Kidney (tissue), 14 donors: ENCODE results near the gene TNK2. TPM values are rescaled to one million over a fixed set of nuclear protein-coding genes. Genes with fewer than 3 reads are reported as not detected.

ENCODE experiments used
- DNase-seq, 5 donors: peaks; one replicate each; pipeline ENCODE4 v3.0.0-alpha.2; 2013 to 2020
- FAIRE-seq: peaks from 2 replicates; lab custom pipeline; 2012; peaks lifted over from hg19 to GRCh38; lab: Jason Lieb, UNC
- H3K27ac ChIP-seq, 2 donors: one replicate each; pipeline ENCODE4 v1.7.0; 2013; ENCODE audit warnings: low read depth in 2 of 2, low read length in 2 of 2, inconsistent platforms in 1 of 2
- H3K27me3 ChIP-seq: one replicate; pipeline ENCODE4 v1.7.1; 2013; ENCODE audit warnings: low read length, inconsistent platforms; ENCODE audit not compliant: control insufficient read depth, insufficient read depth
- H3K36me3 ChIP-seq, 3 donors: one replicate each; pipeline versions ENCODE4 v1.7.0 to v1.7.1; 2013; ENCODE audit warnings: low read length in 3 of 3, control low read depth in 1 of 3, inconsistent platforms in 1 of 3; ENCODE audit not compliant: insufficient read depth in 3 of 3, control insufficient read depth in 2 of 3
- H3K4me1 ChIP-seq, 3 donors: one replicate each; pipeline versions ENCODE4 v1.7.0 to v1.7.1; 2013; ENCODE audit warnings: low read length in 3 of 3, inconsistent platforms in 1 of 3, low read depth in 1 of 3; ENCODE audit not compliant: control insufficient read depth in 2 of 3, insufficient read depth in 2 of 3
- H3K4me3 ChIP-seq, 3 donors: one replicate each; pipeline versions ENCODE4 v1.7.0 to v1.8.1; 2013; ENCODE audit warnings: low read length in 3 of 3, control low read depth in 1 of 3, inconsistent platforms in 1 of 3
- H3K9ac ChIP-seq, 3 donors: one replicate each; pipeline versions ENCODE4 v1.7.0 to v1.7.1; 2013; ENCODE audit warnings: low read length in 3 of 3, control low read depth in 1 of 3, inconsistent platforms in 1 of 3
- H3K9me3 ChIP-seq, 3 donors: one replicate each; pipeline versions ENCODE4 v1.7.0 to v1.7.1; 2013; ENCODE audit warnings: low read length in 3 of 3, control low read depth in 1 of 3, inconsistent platforms in 1 of 3; ENCODE audit not compliant: control insufficient read depth in 2 of 3, insufficient read depth in 1 of 3
- CTCF ChIP-seq: IDR thresholded peaks from 3 replicates; pipeline ENCODE4 v1.5.1; 2012; ENCODE audit warnings: mild to moderate bottlenecking, moderate library complexity, borderline replicate concordance; ENCODE audit not compliant: insufficient read depth; ENCODE audit errors: extremely low read depth
- intact Hi-C: fragments of 100-400 bp; cut with DNase I; formaldehyde crosslinking; loops from one replicate; pipeline ENCODE4 v1.11.1; 2022
- polyA plus RNA-seq: library from polyadenylated mRNA; stranded (reverse); fragments of 350-450 nt; fragmentation: Illumina TruSeq; extraction: RNeasy Lipid Tissue Mini Kit (QIAGEN cat#74804); gene quantifications from one replicate; pipeline ENCODE4 v1.2.3, GENCODE V29; 2014; ENCODE audit warnings: low read depth, low replicate concordance; ENCODE audit not compliant: insufficient read depth
- total RNA-seq: library from RNA; stranded (reverse); fragmentation: NEBNext Ultra II Directional; extraction: Animal tissue kit (Norgen Biotek cat#: 25700); gene quantifications from one replicate; pipeline ENCODE4 v1.2.1, GENCODE V29; 2021
- donor health status: control.
- donor health status: control.
- donor health status: control.
- donor health status: control.
- donor health status: control.
- donor health status: DM: yes; HTN: yes; CAD: no.
- donor health status: Normal renal cell carcinoma (clear cell type).

Gene TNK2
- total and polyA plus RNA-seq, 2 donors from 2014 or later = 14.7 to 42.5 TPM

- H3K9me3 ChIP-seq = no peaks in the 10 kb centered on the region
- H3K4me1 ChIP-seq = no peaks in the 10 kb centered on the region
- no peak for TF ChIP-seq CTCF
- no peak overlapping the region for H3K27ac ChIP-seq
- DNase-seq = no peak
- H3K9ac ChIP-seq = no peak overlapping the region
- no peak for FAIRE-seq
- no peaks in the 10 kb centered on the region for H3K36me3 ChIP-seq
- no peak overlapping the region for H3K4me3 ChIP-seq
- intact Hi-C loops = no loop called here
- H3K27me3 ChIP-seq = no peaks in the 10 kb centered on the region
Measured at GRCh38 chr3:195829897-195830254, 78.5 kb downstream of the TNK2 start.

GRCh38 chr3:195828762-195829161 lies 79.6 kb downstream of the TNK2 start:
- TF ChIP-seq CTCF = no peak
- no peaks in the 10 kb centered on the region for H3K36me3 ChIP-seq
- no peaks in the 10 kb centered on the region for H3K9me3 ChIP-seq
- FAIRE-seq (no peak), DNase-seq (no peak)
- H3K9ac ChIP-seq = no peak overlapping the region
- H3K27ac ChIP-seq = no peak overlapping the region
- intact Hi-C loops = no loop called here
- no peaks in the 10 kb centered on the region for H3K27me3 ChIP-seq
- H3K4me3 ChIP-seq = no peak overlapping the region
- no peaks in the 10 kb centered on the region for H3K4me1 ChIP-seq

GRCh38 chr3:195825857-195826804 lies 82.2 kb downstream of the TNK2 start:
- no peak for DNase-seq
- no peaks in the 10 kb centered on the region for H3K4me1 ChIP-seq

More at GRCh38 chr3:195825857-195826804, 82.2 kb downstream of the TNK2 start:
- no peak for TF ChIP-seq CTCF
- FAIRE-seq = no peak
- H3K4me3 ChIP-seq = no peak overlapping the region
- no peaks in the 10 kb centered on the region for H3K27me3 ChIP-seq
- H3K9ac ChIP-seq = no peak overlapping the region
- no peak overlapping the region for H3K27ac ChIP-seq
- no peaks in the 10 kb centered on the region for H3K9me3 ChIP-seq
- H3K36me3 ChIP-seq = no peaks in the 10 kb centered on the region
- intact Hi-C loops = no loop called here
